Stimulated activated CD4-positive, alpha-beta T cell treated with anti-CD3 and anti-CD28 coated beads, Interleukin-15, amount 100 ng/mL, for 48 hours (primary cell): ENCODE measurements around the gene ADAMTS2.

ENCODE experiments used
- DNase-seq, 2 donors: peaks; one replicate each; pipeline ENCODE4 v3.0.0-alpha.2; 2020; ENCODE audit warnings: low read depth in 2 of 2

Gene ADAMTS2

DNA sequence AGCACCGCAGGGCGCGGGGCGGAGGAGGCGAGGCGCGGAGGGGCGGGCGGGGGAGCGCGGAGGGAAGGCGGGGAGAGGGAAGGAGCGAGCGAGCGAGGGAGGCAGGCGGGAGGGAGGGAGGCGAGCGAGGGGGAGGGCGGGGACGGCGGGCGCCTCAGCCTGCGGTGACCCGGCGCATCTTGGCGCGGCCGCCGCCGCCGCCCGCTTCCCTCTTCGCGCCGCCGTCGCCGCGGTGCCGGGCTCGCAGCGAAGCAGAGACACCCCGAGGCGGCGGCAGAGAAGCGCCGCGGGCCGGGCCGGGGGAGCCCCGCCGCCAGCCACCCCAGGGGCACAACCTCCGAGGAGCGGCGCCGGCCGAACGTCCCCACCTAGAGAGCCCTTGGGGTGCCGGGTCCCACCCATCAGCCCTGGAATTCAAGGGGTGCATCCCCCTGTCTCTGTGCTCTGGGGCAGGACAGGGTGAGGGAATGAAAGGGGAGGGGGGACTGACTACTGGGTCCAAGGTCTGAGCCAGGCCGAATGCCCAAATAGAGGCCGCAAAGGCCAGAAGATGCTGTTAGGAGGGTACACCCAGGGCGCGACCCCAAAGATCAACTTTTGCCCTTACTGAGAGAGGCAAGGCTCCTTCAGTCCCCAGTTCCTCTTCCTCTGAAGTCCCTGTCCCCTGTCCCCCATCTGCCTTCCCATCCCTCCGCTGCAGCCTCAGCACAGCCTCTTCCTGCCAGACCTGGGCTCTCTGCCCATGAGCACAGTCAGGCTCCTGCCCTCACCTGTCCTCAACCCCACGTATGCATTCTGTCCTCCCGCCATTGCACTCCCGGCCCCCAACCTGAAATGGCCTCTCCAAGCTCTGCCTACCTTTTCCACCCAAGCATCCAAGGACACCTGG is at the start of gene ADAMTS2:
Gene ADAMTS2, minus strand, starts transcription at position 29 of the 889 bp plus-strand sequence. CDS start 133 bp downstream, outside the sequence.
- no peak for DNase-seq

DNA sequence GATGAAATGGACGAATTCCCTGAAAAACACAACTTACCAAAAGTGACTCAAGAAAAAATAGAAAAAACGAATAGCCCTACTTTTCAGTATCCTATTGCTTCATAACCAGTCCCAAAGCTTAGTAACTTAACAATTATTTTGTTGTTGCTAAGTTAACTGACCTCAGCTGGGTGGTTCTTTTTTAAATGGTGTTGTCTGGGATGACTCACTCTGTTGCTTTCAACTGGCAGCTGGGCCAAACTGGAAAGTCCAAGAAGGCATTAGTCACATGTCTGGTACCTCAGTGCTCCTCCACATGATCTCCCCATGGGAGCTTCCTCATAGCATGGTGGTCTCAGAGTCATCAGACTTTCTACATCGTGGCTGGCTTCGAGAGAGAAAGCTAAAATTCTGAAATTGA is 47.8 kb upstream of the ADAMTS2 start:
- DNase-seq, result no peak

DNA sequence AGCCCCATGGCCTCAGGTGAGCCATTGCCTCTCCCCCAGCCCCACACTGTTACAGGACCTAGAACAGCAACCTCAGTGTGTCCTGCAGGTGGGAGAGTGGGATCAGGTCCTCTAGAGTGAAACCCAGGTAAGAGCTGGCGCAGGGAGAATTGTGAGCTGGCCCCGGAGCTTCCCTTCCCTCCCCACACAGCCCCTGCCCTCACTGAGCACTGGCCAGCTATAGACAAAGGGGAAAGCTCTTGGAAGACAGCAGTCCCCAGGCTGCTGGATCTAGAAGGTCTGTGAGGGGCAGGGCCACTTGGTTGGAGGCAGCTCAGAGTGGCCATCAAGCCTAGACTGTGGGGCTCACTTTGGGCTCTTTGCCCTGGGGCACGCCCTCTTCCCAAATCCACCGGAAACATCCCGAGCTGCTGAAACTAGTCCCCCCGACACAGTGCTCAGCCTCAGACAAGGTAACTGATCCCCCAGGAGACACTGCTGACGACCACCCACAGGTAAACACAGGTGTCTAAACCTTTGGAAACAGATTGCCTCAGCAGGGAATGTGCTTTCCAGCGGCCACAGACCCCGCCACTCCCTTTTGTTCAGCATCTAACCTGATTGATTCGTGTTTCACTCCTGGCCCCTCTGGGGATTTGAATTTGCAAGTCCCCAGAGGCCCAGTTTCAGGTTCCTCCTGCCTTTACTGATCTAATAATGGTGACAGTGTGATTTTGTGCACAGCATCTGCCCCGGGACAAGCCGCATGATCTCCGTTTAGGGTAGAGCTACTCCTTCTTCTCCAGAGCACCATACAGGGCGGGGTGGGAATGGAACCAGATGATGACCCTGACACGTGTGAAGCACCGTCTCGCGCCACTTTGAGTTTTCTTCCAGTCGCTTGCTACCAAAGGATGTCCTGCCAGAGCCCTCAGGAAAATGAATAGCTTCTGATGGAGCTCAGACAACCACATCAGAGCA is 42.2 kb upstream of the ADAMTS2 start:
- DNase-seq, result no peak

DNA sequence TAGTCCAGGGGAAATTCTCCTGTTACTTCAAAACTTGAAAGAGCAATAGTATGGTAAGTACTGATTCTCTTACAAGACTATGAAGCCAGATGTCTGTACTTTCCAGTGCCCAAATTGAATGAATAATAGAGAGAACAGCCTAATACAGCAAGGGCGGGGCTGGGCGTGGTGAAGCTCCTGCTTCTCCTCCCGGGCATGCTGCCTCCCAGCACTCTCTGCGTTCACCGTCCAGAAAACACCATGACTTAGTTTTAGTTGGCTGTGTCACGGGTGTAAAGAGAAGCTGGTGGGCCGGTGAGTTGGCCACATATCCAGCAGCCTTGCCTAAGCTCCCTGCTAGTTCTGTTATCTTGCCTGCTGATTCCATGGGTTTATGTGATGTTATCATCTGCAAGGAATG is 40.7 kb upstream of the ADAMTS2 start:
- DNase-seq, result no peak

DNA sequence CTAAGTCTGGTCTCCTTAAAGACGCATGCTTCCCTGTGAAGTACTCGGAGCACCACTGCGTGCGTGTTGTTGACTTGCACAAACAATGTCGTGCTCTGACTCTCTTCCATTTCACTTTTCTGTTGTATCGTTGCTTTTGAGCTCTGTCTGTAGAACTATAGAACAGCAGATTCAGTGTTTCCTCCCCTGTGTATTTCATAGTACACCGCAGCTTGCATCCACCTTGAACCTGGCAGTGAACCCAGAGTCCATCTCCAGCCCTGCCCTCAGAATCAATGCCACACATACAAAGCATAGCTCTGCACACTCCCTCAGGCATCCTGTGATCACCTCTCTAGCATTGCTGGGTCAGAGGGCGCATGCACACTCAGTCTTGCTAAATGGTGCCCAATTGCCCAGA is 37.2 kb upstream of the ADAMTS2 start:
- DNase-seq, result no peak

DNA sequence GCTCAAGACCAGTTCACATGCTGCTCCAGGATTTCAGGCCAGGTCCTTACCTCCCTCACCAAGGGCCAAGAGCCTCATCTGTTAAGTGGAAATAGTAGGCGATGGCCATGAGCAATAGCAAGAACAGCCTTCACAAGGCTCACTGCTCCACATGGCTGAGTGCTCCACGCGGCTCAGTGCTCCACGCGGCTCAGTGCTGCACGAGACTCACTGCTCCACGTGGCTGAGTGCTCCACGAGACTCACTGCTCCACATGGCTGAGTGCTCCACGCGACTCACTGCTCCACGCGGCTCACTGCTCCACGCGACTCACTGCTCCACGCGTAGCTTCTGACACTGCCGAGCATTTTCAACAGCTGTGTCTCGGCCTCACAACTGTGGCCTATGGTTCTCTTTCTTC is 36.4 kb upstream of the ADAMTS2 start:
- no peak for DNase-seq

DNA sequence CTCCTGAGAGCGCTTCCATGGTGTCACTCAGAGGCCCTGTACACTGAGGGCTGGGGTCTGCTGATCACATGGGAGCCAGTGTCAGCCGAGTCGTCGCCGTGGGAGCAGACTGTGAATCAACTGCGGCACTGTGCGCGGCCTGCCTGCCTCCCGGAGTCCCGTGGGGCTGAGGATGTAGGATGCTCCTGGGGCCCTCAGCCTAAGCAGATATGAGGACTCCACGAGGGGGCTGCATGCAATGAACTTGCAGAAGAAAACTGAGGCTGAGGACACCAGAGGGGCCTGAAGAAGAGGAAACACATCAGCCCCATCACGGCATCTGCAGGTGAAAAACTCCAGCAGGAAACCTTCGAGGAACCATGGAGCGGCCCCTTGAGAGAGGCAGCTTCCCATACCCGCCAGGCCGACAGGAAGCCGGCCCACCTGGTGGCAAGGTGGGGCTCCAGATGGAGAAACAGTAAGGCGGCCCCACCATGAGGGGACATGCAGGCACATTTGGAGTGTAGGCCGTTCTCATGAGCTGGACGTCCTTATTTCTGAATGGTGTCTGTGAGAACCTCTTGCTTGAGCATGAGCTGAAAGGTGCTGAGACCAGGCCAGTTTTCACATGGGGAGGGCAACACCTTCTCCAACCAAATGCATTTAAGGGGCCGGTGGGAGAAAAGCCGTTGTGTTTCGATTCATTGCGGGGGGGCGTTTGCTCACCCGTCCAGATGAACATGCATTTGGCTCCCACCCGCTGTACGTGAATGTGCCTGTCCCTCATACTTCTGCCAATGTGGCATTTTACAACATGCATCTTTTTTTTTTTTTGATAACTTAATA is 35.2 kb upstream of the ADAMTS2 start:
- DNase-seq, result no peak

DNA sequence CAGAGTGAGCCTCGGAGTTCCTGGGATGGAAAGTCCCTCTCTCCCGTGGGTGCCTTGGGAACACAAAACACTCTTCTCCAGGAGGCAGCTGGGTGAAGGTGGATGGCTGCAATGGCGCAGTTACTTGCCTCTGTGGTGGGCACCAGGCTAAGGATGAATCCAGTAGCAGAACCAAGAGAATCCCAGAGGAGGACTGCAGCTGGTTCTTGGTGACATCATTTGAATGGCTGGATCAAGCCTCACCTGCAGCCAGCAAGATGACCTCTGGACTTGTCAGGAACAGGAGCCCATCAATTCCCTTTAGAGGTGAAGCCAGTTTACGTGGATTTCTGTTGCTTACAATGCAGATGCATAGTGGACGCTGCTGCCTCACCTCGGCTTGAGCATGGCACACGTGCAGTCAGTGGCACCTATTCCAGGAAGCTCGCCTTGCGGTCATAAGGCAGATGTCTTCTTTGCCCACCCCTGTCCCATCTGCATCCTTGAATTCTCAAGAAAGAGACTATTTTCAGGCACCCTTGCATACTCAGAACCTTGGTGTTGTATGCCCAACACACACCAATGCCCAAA is 34.1 kb upstream of the ADAMTS2 start:
- no peak for DNase-seq

DNA sequence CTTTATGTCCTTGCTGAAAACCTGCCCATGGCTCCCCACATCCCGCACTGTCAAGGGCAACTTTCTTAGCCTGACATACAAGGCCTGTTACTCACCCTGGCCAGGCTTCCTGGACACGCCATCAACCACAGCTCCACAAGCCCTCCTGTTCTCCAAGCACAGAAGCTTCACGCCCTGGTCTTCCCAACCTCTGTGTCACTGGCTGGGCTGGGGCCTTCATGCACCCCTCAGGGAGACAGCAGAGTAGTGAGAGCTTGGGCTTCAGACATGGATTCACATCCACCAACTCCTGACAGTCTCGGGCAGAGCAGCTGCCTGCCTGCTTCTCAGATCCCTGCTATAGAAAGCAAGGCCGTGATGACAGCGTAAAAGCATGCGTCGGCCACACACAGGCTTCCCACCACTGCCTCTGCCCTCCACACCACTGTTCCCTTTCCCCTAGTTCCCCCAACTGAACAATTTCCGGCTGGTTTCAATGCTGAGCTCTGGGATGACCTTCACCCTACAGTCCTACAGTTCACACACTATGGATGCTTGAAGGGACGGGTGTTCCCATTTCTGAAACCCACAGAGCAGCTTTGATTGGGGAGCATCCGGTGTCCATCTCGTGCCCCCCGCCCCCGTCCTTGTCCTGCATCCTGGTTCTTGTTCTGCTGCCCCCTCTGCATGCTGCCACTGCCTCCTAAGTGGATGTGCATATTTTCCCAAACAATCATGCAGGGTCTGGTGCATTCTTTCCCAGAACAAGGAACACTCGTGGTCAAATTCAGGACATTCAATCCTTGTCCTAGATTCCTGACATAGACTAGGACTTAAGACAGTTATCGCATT is 33.4 kb upstream of the ADAMTS2 start:
- no peak for DNase-seq

DNA sequence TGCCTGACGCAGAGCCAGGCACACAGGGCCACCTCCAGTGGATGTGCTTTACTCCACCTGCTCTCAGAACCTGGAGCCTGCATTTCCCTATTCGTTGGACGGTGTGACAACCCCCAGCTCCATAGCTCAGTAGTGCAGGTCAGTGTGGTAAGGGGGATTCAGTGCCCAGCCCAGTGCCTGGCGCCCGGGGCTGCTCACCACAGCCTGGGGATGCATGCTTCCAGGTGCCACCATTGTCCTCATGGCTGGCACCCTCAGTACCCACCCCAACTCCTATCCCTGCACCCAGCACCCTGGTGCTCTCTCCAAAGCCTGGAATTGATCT is 32.8 kb upstream of the ADAMTS2 start:
- no peak for DNase-seq

DNA sequence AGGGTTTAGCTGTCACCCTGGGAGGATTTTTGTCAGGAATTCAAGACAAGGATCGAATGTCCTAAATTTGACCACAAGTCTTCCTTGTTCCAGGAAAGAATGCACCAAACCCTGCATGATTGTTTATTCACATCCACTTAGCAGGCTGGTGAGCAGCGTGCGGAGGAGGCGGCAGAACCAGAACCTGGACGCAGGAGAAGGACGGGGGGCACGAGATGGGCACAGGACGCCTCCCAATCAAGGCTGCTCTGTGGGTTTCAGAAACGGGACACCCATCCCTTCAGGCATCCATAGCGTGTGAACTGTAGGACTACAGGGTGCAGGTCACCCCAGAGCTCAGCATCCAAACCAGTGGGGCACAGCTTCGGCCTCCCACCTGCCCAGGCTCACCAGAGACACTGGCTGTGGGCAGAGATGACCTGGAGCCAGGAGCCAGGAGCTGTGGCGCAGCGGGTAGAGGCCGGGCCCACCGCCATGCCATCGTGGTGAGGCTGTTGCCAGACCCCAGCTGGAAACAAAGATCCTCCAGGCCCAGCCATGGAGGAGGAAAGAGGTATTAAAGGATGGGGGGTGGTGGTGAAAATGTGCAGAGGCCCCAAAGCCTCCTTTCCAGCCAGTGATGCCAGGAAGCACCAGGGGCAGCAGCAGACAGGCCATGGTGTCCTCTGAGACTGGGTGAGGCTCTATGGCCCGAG is 32.3 kb upstream of the ADAMTS2 start:
- no peak for DNase-seq

DNA sequence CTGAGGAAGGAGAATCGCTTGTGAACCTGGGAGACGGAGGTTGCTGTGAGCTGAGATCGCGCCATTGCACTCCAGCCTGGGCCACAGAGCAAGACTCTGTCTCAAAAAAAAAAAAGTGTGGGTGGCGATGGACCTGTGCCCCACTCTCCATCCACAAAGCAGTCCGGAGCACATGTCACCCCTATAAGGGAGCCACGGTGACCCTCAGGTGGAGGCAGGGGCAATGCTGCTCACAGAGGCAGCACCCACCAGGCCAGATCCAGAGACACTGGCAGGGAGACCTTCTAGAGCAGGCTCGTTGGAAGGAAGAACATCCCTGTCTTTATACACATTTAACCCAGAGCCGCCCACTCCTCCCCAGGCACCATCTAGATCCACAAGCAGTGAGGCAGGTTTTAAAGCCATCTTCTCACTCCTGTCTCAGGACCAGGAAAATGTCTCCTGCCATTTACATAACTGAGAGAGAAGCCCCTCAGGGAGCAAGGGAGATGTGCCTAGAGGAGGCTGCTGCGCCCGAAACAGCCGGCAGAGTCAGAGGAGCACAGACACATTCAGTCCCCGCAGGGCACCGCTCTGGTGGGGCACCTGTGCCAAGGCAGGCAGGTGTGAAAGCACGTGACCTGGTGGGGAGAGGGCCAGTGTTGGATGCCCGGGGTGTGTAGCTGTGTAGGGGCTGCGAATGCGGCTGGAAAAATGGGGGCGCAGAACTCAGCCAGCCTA is 31.6 kb upstream of the ADAMTS2 start:
- no peak for DNase-seq

DNA sequence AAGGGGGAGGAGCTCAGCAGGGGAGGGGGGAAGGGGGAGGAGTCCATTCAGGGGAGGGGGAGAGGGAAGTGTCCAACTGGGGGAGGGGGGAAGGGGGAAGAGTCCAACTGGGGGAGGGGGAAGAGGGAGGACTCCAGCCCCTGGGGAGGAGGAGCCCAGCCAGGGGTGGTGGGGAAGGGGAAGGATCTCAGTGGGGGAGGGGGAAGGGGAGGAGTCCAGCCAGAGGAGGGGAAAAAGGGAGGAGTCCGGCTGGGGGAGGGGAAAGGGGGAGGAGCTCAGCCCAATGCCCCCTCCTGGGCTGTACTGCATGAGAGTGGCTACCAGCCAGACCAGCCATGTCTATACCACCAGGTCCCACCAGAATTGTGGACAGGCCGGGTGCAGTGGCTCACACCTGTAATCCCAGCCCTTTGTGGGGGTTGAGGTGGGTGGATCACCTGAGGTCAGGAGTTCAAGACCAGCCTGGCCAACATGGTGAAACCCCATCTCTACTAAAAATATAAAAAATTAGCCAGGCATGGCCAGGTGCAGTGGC is 30.6 kb upstream of the ADAMTS2 start:
- DNase-seq, result no peak

DNA sequence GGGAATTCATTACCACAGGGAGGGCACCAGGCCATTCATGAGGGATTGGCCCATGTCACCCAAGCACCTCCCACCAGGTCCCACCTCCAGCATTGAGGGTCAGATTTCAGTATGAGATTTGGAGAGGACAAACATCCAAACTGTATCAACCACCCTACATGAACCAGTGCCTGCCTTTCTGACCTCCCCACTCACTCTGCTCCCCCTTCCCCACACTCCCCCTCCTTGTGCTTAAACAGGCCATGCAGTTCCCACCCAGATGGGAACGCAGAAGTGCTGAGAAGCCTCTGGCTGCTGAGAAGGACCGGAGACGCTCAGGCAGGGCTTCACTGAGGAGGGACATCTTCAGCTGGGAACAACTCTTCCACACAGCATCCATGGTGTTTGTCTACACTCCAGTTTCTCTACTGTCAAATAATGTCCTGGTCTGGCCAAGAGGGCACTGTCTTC is 30.0 kb upstream of the ADAMTS2 start:
- no peak for DNase-seq

DNA sequence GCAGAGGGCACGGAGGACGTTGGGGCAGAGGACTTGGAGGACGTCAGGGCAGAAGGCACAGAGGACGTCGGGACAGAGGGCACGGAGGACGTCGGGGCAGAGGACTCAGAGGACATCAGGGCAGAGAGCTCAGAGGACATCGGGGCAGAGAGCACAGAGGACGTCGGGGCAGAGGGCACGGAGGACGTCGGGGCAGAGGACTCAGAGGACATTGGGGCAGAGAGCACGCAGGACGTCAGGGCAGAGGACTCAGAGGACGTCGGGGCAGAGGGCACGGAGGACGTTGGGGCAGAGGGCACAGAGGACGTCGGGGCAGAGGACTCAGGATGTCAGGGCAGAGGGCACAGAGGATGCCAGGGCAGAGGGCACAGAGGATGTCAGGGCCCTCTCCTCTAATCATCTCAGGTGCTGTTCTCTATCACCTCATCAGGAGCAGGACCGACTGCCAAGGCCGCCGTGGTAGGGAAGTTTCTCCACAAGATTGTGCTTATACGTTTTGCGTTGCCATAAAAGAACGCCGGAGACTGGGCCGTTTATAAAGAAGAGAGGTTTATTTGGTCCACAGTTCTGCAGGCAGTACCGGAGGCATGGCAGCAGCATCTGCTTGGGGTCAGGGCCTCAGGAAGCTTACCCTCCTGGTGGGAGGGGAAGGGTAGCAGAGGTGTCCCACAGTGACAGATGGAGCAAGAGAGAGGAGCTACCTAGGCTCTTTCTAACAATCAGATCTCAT is 29.4 kb upstream of the ADAMTS2 start:
- no peak for DNase-seq

DNA sequence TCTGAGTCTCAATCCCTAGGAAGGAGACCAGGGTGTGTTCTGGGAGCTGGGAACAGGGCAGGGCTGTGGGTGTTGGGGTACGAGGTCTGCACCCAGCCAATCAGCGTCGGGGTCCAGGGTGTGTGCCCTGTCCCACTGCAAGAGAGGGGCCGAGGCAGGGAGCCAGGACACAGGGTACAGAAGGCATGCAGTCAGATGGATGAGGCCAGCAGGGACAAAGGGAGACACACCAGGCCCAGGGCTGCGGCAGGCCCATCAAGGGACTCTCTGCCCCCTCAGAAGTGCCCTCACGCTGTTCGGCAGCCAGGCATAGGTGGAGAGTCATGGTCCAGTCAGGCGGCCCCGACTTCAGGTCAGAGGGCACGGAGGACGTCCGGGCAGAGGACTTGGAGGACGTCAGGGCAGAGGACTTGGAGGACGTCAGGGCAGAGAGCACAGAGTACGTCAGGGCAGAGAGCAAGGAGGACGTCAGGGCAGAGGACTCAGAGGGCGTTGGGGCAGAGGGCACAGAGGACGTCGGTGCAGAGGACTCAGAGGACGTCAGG is 28.8 kb upstream of the ADAMTS2 start:
- DNase-seq, result no peak

DNA sequence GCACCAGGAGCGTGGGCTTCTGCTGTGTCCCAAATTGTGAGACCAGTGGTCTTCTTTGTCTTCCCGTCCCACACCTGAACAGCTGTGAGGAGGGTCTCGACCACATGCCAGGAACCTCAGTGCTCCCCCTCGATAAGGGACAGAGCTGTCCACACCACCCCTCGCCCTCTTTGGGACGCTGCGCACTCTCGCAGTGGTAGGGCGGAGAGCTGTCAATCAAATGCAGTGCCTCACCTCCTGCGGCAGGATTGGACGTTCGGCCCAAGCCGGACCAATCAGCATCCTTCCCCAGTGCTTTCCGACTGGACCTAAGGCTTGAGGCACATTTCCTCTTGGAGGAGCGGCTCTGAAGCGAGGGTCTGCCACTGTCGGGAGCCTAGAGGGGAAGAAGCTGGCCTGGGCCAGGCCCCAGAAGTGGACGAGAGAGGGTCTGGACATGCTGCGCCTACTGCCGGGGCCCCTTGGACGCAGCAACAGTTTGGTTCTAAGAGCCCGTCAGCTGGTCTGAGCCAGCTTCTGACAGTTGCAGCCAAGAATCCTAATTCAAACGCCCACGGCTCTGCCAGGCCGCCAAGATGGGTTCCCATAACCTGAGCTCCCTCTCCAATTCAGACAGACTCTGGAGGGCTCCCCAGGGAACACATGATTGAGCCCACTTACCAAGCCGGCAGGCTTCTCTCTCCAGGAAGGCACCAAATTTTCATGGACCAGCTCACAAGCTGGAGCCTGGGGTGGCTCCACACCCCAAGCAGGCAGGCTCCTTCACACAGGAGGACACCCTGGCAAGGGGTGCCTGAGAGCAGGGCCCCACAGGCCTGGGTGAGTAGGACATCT is 28.1 kb upstream of the ADAMTS2 start:
- DNase-seq, result no peak
